ENCODE results near the gene F2R.

DNA sequence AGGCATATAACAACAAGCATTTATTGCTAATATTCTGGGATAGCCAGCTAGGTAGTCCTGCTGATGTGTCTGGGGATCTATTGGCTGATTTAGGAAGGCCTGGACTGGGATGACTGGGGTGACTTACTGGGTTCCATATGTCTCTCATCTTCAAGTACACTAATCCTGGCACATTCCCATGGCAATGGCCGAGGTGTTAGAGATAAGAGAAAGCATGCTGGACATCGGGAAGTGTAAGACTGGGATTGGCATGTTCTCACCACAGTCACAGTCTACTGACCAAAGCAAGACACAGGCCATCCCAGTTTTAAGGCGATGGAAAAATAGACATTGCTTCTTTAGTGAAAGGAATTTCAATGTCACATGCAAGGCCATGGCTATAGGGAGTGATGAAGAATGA is 29.7 kb downstream of the F2R start:
- no peak for TF ChIP-seq CTCF (optimal IDR thresholded peaks at IDR 0.05 in 1 of 3, IDR thresholded peaks at IDR 0.05 in 1 of 3, conservative IDR thresholded peaks at IDR 0.05 in 1 of 3; ENCODE audit: extremely low read depth in 1 of 3, insufficient read depth in 2 of 3, low read length in 3 of 3)
- TF ChIP-seq EZH2 (IDR thresholded peaks at IDR 0.05; ENCODE audit: low read length), result no peak

All from keratinocyte (primary cell).